GM20431 (cell line): ENCODE results near the gene RAB31.

Experiments
- in situ Hi-C: fragments of 300-500 bp; cut with MseI, MboI; formaldehyde crosslinking; loops from one replicate; pipeline ENCODE4 v1.15.0; 2020; ENCODE audit warnings: low sequenced_read_pairs; ENCODE audit not compliant: unreplicated experiment

RAB31 gene

GRCh38 chr18:9690418-9691188 lies 17.5 kb upstream of the RAB31 start:
- in situ Hi-C loops, result no loop called here

- in situ Hi-C loops, result no loop called here
These were observed 16.9 kb upstream of the RAB31 start for GRCh38 chr18:9691235-9691634.

- in situ Hi-C loops, result no loop called here
These were observed 13.9 kb upstream of the RAB31 start for GRCh38 chr18:9694174-9694573.

GRCh38 chr18:9694952-9695495 lies 13.1 kb upstream of the RAB31 start:
- in situ Hi-C loops, result no loop called here

GRCh38 chr18:9695605-9696004 lies 12.5 kb upstream of the RAB31 start:
- in situ Hi-C loops, result no loop called here

GRCh38 chr18:9696112-9696511 lies 12.0 kb upstream of the RAB31 start:
- in situ Hi-C loops, result no loop called here

GRCh38 chr18:9696701-9697100 lies 11.4 kb upstream of the RAB31 start:
- in situ Hi-C loops, result no loop called here

GRCh38 chr18:9697121-9697520 lies 11.0 kb upstream of the RAB31 start:
- in situ Hi-C loops, result no loop called here

- in situ Hi-C loops, result no loop called here
These were observed 9.6 kb upstream of the RAB31 start for GRCh38 chr18:9698497-9698896.

- in situ Hi-C loops, result no loop called here
These were observed 7.8 kb upstream of the RAB31 start for GRCh38 chr18:9700261-9700796.

- in situ Hi-C loops, result no loop called here
These were observed 6.3 kb upstream of the RAB31 start for GRCh38 chr18:9701609-9702349.

- in situ Hi-C loops, result no loop called here
These were observed 3.6 kb upstream of the RAB31 start for GRCh38 chr18:9704233-9705118.

- in situ Hi-C loops, result no loop called here
These were observed 2.8 kb upstream of the RAB31 start for GRCh38 chr18:9705183-9705829.

GRCh38 chr18:9706081-9706935 lies 1.8 kb upstream of the RAB31 start:
- in situ Hi-C loops, result no loop called here

- in situ Hi-C loops, result no loop called here
These were observed 582 bp upstream of the RAB31 start for GRCh38 chr18:9707381-9708056.

- in situ Hi-C loops, result no loop called here
These were observed 568 bp downstream of the RAB31 start for GRCh38 chr18:9708434-9709303.

GRCh38 chr18:9709304-9709877 lies 1.3 kb downstream of the RAB31 start:
- in situ Hi-C loops, result no loop called here
